ENCODE results near the gene FOXJ3. TPM values are rescaled to one million over a fixed set of nuclear protein-coding genes. Genes with fewer than 3 reads are reported as not detected.

The FOXJ3 gene
- total and polyA plus RNA-seq, 2 experiments from 2014 or later: 16.3 to 23.6 TPM

GRCh38 chr1:42306977-42307376 is 28.1 kb downstream of the FOXJ3 start:
- Histone ChIP-seq H3K4me1 (ENCODE audit: insufficient read depth) (peaks cover 22% of the 10 kb centered on the region), H3K4me3 (no peak overlapping the region), H3K27me3 (replicated peaks; ENCODE audit: insufficient read depth) (no peaks in the 10 kb centered on the region), H3K36me3 (ENCODE audit: low read depth) (peaks cover 5% of the 10 kb centered on the region; the same call in 1 of the 2 replicates), H2AFZ (no peak overlapping the region), H3K9me2 (ENCODE audit: insufficient read depth) (no peaks in the 10 kb centered on the region), H3K9me3 (ENCODE audit: low read depth) (peaks cover 5% of the 10 kb centered on the region), H3F3A (ENCODE audit: insufficient read depth) (peaks cover 11% of the 10 kb centered on the region; the same call in 1 of the 2 replicates), H3K4me2 (ENCODE audit: unreplicated experiment) (no peak overlapping the region), H3K9ac (no peak overlapping the region), H3K79me2 (ENCODE audit: insufficient read depth) (peaks cover 100% of the 10 kb centered on the region), H4K20me1 (ENCODE audit: insufficient read depth) (peaks cover 23% of the 10 kb centered on the region), H3K27ac (no peak overlapping the region)
- no peak for DNase-seq
- in situ Hi-C loops (cut with MboI): no loop called here
- TF ChIP-seq EZH2phosphoT487 (IDR thresholded peaks at IDR 0.05; ENCODE audit: insufficient read depth, low read depth): no peak
- no peak for TF ChIP-seq EZH2 (IDR thresholded peaks at IDR 0.05; ENCODE audit: insufficient read depth, poor library complexity, severe bottlenecking)
- WGBS, 2 experiments (ENCODE audit: low coverage in 1 of 2, low lambda C conversion rate in 2 of 2, missing lambda C conversion rate in 2 of 2): 100% methylated on average over 1 of the region's 1 CpG

GRCh38 chr1:42305639-42306038 is 29.4 kb downstream of the FOXJ3 start:
- Histone ChIP-seq H3K9ac (no peak overlapping the region), H3K4me3 (no peak overlapping the region), H3K9me2 (ENCODE audit: insufficient read depth) (no peaks in the 10 kb centered on the region), H3K4me2 (ENCODE audit: unreplicated experiment) (no peak overlapping the region), H3K27ac (no peak overlapping the region), H3K27me3 (replicated peaks; ENCODE audit: insufficient read depth) (no peaks in the 10 kb centered on the region), H3K4me1 (ENCODE audit: insufficient read depth) (peaks cover 10% of the 10 kb centered on the region), H3F3A (ENCODE audit: insufficient read depth) (peaks cover 4% of the 10 kb centered on the region; the same call in 1 of the 2 replicates), H3K79me2 (ENCODE audit: insufficient read depth) (peaks cover 100% of the 10 kb centered on the region), H3K9me3 (ENCODE audit: low read depth) (peaks cover 5% of the 10 kb centered on the region), H4K20me1 (ENCODE audit: insufficient read depth) (peaks cover 16% of the 10 kb centered on the region), H2AFZ (no peak overlapping the region), H3K36me3 (ENCODE audit: low read depth) (peaks cover 5% of the 10 kb centered on the region; the same call in 1 of the 2 replicates)
- peak; percentile 46 for DNase-seq
- in situ Hi-C loops (cut with MboI): no loop called here
- TF ChIP-seq EZH2 (IDR thresholded peaks at IDR 0.05; ENCODE audit: insufficient read depth, poor library complexity, severe bottlenecking): no peak
- TF ChIP-seq EZH2phosphoT487 (IDR thresholded peaks at IDR 0.05; ENCODE audit: insufficient read depth, low read depth): no peak
- 78 to 85% methylated on average over 5 of the region's 5 CpGs for WGBS, 2 experiments (ENCODE audit: low coverage in 1 of 2, low lambda C conversion rate in 2 of 2, missing lambda C conversion rate in 2 of 2)

- WGBS, 2 experiments (ENCODE audit: low coverage in 1 of 2, low lambda C conversion rate in 2 of 2, missing lambda C conversion rate in 2 of 2): 100% methylated on average over 1 of the region's 1 CpG
- H3K27me3 ChIP-seq (replicated peaks; ENCODE audit: insufficient read depth): no peaks in the 10 kb centered on the region
- peaks cover 3% of the 10 kb centered on the region; the same call in 1 of the 2 replicates for H3F3A ChIP-seq (ENCODE audit: insufficient read depth)
- H3K9ac ChIP-seq: no peak overlapping the region
- TF ChIP-seq EZH2 (IDR thresholded peaks at IDR 0.05; ENCODE audit: insufficient read depth, poor library complexity, severe bottlenecking) (no peak), EZH2phosphoT487 (IDR thresholded peaks at IDR 0.05; ENCODE audit: insufficient read depth, low read depth) (no peak)
- H3K9me3 ChIP-seq (ENCODE audit: low read depth): peaks cover 5% of the 10 kb centered on the region
- no peaks in the 10 kb centered on the region for H3K9me2 ChIP-seq (ENCODE audit: insufficient read depth)
- no peak for DNase-seq
- no peak overlapping the region for H3K4me2 ChIP-seq (ENCODE audit: unreplicated experiment)
- in situ Hi-C loops (cut with MboI): no loop called here
- H3K27ac ChIP-seq: no peak overlapping the region
- H3K79me2 ChIP-seq (ENCODE audit: insufficient read depth): peaks cover 99% of the 10 kb centered on the region
- peaks cover 16% of the 10 kb centered on the region for H4K20me1 ChIP-seq (ENCODE audit: insufficient read depth)
- H3K36me3 ChIP-seq (ENCODE audit: low read depth): no peaks in the 10 kb centered on the region
- H2AFZ ChIP-seq: no peak overlapping the region
- H3K4me3 ChIP-seq: no peak overlapping the region
- 0 out of 2 replicates have a peak, but pooled peaks cover 8% of the 10 kb centered on the region for H3K4me1 ChIP-seq (ENCODE audit: insufficient read depth)
Measured at GRCh38 chr1:42302034-42302433, 33.0 kb downstream of the FOXJ3 start.

- in situ Hi-C loops (cut with MboI): no loop called here
- Histone ChIP-seq H3K4me3 (no peak overlapping the region), H3F3A (ENCODE audit: insufficient read depth) (no peaks in the 10 kb centered on the region), H3K9ac (no peak overlapping the region), H3K27ac (no peak overlapping the region), H4K20me1 (ENCODE audit: insufficient read depth) (0 out of 2 replicates have a peak, but pooled peaks cover 6% of the 10 kb centered on the region), H3K4me2 (ENCODE audit: unreplicated experiment) (no peak overlapping the region), H3K79me2 (ENCODE audit: insufficient read depth) (peaks cover 98% of the 10 kb centered on the region), H3K27me3 (replicated peaks; ENCODE audit: insufficient read depth) (no peaks in the 10 kb centered on the region), H3K36me3 (ENCODE audit: low read depth) (no peaks in the 10 kb centered on the region; the same call in 1 of the 2 replicates), H2AFZ (no peak overlapping the region), H3K9me3 (ENCODE audit: low read depth) (no peaks in the 10 kb centered on the region), H3K4me1 (ENCODE audit: insufficient read depth) (no peaks in the 10 kb centered on the region), H3K9me2 (ENCODE audit: insufficient read depth) (no peaks in the 10 kb centered on the region)
- no peak for DNase-seq
- 98 to 100% methylated on average over 2 of the region's 2 CpGs for WGBS, 2 experiments (ENCODE audit: low coverage in 1 of 2, low lambda C conversion rate in 2 of 2, missing lambda C conversion rate in 2 of 2)
- TF ChIP-seq EZH2phosphoT487 (IDR thresholded peaks at IDR 0.05; ENCODE audit: insufficient read depth, low read depth): no peak
- TF ChIP-seq EZH2 (IDR thresholded peaks at IDR 0.05; ENCODE audit: insufficient read depth, poor library complexity, severe bottlenecking): no peak
Measured at GRCh38 chr1:42298520-42298919, 36.5 kb downstream of the FOXJ3 start.

Data from GM23248 (cell line).